Embryonic facial prominence (tissue), 1 donor: ENCODE results near the gene SIRT7.

Experiments used
- DNase-seq: peaks from one replicate; pipeline ENCODE4 v3.0.0-alpha.2; 2016; ENCODE audit errors: extremely low spot score

Gene SIRT7

DNA sequence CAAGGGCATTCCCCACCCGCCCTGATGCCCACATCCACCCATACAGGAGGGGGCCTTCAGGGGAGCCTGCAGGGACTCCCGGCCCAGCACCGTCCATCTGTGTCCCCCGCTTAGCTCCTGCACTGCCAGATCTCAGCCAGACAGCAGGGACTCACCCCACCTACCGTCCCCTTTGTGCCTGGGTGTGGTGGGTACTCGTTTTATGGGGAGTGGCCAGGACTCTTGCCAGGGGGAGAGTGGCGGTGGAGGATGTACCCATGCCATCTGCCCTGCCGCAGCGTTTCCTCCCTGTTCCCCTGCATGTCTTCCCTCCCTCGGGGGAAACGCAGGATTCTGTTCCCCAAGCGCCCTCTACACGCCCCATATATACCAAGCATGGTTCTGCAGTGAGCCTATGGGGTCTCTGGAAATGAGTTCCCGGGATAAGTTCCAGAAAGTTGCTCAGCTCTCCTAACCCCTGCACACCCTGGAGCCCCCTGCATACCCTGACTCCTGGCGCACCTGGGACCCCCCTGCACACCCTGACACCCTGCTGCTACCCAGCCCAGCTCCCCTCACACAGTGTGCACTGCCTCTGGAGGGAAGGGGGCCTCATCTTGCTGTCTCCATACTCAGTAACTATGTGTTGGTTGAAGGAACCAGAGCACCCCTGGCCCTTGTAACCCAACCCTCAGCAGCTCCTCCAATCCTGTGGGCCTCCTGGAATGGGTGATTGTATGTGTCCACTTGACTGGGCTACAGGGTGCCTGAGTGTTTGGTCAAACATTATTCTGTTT is 13.8 kb upstream of the SIRT7 start:
- DNase-seq: no peak

- DNase-seq: no peak
Measured at GRCh38 chr17:81931189-81931556, 13.2 kb upstream of the SIRT7 start.

DNA sequence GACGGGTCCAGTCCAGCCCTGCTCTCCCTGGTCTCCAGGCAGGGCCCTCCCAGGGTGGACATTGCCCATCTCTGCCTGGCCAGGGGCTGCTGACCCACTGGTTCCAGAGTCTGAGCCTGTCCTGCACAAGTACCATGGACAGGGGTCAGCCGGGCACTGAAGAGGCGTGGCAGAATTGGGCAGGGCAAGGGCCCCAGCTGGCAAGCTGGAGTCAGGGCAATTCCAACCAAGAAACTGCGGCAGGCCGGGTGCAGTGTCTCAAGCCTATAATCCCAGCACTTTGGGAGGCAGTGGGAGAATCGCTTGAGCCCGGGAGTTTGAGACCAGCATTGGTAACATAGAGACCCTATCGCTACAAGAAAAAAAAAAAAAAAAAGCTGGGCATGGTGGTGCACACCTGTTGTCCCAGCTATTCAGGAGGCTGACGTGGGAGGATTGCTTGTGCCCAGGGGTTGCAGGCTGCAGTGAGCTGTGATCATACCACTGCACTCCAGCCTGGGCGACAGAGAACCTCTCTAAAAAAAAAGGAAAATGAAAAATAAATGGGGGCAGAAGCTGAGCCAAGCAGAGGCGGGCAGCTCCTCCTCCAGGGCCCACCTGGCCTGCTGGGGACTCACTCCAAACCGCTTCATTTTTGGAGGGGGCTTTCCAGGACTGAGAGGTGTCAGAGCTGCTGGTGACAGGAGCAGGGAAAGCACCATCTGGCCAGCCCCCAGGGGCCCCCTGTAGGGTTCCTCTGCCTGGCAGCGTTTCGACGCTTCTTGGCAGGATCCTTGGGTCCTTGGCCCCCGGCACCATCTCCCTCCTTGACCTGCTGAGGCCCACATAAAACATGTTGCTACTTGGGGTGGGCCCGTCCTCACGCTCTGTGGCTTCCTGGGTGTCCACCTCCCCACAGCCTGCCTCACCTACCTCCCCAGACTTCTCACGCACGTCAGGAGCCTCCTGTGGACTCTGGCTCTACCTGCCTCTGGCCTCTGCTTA is 12.5 kb upstream of the SIRT7 start:
- DNase-seq: no peak

DNA sequence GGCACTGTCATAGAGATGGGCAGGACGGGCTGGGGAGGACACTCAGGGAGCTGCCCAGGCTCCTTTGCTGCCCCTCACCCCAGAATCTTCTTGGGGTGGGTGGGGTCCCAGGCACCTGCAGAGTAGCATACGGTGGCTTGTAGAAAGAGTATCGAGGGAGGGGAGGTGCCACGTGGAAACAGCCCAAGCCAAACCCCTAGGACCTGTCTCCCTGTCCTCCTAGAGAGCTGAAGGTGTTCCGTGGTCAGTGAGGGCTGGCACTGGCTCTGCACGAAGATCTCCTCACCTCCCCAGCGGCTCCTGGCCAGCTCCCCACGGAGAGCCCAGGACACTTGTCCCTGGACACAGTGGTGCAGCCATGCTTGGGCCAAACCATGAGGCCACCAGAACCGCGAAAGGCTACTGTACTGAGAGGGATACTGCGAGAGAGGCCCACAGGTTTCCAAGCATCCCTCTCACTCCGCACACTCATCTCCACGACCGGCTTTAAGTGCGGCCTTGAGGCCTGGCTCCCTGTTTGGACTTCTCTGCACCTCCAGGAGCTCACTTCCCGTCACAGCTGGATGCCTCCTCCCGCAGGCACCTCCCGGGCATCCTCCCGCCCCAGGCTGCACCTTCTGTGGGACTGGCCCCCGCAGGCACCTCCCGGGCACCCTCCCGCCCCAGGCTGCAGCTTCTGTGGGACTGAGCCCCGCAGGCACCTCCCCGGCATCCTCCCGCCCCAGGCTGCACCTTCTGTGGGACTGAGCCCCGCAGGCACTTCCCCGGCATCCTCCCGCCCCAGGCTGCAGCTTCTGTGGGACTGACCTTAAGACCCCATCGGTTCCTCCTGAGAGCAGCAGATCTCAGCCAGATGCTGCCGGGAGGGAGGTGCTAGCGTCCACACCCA is 11.5 kb upstream of the SIRT7 start:
- DNase-seq: no peak

GRCh38 chr17:81928544-81929252 is 10.7 kb upstream of the SIRT7 start:
- no peak for DNase-seq

DNA sequence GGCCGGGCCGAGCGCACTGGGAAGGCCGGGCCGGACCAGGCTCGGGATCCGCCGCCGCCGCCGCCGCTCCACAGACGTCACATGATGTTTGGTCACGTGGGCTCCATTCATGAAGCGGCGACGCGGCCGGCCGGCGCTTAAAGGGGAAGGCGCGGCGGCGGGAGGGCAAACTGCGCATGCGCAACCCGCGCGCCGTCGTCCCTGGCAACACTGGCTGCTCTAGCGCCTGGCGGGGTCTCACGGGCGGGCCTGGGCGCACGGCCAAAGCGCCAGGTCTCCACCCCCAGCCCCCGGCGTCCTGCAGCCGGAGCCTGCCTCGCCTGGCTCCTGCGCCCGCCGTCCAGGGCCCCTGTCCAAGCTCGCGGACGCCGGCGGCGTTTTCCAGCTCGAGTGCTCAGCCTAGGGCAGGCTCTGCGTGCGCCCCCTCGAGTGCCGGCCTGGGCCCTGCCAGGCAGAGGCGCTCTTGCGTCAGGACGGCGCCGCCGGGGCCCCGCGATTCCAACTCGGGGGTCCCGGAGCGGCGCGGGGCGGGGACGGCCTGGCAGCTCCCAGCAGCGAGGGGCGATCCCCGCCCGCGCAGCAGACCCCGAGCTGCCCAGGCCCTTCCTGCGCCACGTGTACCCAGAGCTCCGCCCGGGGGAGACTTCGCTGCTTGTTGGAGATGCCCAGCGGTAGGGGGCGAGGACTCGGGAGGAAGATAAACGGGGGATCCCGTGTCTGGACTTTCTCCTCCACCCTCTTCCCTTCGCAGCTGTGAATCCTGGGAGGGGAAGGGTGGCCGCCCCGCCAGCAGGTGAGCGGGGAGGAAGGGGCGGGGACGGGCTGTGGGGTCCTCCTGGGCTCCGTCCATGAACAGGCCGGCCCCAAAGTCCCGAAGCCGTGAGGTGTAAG is 9.9 kb upstream of the SIRT7 start, which contains the start of gene MAFG:
TSS of gene MAFG (minus strand) at position 83 of the 891 bp plus-strand sequence. CDS start 4,550 bp downstream, outside the sequence.
- peak; percentile 88 for DNase-seq

GRCh38 chr17:81927152-81927652 is 9.2 kb upstream of the SIRT7 start:
- no peak for DNase-seq

- no peak for DNase-seq
Measured at GRCh38 chr17:81926451-81927151, 8.6 kb upstream of the SIRT7 start.

DNA sequence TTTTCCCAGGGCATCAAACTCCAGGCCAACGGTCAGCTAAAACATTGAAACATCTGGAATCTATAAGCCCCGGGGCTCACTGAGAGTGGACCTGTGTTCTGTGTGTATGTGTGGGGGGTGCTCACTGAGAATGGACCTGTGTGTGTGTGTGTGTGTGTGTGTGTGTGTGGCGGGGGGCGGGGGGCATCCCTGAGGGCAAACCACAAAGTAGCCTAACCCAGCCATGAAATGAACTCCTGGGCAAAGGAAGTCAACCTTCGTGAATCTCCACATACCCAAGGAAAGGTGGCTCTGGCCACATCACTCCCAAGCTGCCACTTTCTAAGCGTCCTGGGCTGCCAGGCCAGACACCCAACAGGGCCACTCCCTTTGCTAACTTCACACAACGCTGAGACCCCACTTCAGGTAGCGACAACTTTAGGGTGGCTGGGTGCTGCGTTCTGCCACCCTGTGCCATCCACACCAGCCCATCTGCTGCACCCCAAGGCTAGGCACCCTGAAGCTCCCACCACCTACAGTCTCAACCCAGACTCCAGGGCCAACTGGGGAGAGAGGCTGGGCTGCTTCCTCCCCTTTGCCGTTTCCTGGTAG is 8.0 kb upstream of the SIRT7 start:
- DNase-seq: no peak

GRCh38 chr17:81924557-81925532 is 6.9 kb upstream of the SIRT7 start:
- no peak for DNase-seq

DNA sequence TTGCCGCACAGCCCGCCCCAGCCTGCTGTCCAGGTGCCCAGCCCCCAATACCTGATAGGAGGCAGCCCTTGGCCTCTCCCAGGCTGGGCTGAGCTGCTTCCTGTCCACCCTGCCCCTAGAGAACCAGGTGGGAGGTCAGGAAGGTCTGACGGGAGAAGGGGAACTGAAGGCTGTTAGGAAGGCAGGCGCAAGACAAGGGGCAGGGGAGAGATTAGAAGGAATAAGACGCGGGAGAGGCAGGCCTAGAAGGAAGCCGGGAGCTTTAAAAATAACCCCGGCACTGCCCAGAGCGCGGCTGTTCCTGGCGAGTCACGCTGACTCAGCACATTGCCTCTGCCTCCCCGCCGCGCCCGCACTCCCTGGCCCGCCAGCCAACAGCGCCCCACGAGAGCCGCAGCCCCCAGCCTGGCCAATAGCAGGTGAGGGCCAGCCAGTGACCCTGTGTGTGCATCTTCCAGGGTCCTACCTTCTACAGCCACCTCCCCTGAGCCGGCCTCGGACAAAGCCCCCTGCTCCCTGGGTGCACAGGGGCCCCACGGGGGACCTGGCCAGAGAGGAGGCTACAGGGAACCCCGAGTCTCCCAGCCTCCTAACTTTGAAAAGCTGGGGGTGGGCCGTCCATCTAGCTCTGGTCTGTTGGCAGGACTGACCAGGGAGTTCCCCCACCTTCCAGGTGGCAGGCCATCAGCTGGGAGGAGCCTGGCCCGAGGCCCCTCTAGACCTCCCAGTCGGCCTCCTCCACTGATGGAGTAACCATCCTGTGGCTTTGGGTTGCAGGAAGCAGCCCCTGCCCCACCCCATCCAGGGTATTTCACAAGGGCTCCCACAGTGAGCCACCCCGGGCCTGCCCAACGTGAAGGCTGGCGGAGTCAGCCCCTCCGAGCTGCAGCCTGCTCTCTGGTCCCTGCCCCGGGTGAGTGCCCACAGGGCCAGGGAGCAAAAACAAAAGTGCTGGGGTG is 5.6 kb upstream of the SIRT7 start:
- DNase-seq: no peak

GRCh38 chr17:81922566-81923301 is 4.8 kb upstream of the SIRT7 start:
- DNase-seq: no peak

- no peak for DNase-seq
Measured at GRCh38 chr17:81921996-81922565, 4.1 kb upstream of the SIRT7 start.

- DNase-seq: no peak
Measured at GRCh38 chr17:81921537-81921862, 3.5 kb upstream of the SIRT7 start.
